Embryonic facial prominence (tissue), 1 donor: ENCODE measurements around the gene CHRNA10.
"Not testable (repeated sequence)": the region's sequence is repeated elsewhere in the genome, so short reads cannot be mapped to it uniquely, and the experiment has no call there.

Source experiments
- DNase-seq: peaks from one replicate; pipeline ENCODE4 v3.0.0-alpha.2; 2016; ENCODE audit errors: extremely low spot score

The CHRNA10 gene

GRCh38 chr11:3665336-3666022, 5.7 kb downstream of the CHRNA10 start:
- DNase-seq: no peak

- DNase-seq: no peak
Observed at GRCh38 chr11:3664032-3664630, 7.1 kb downstream of the CHRNA10 start.

- no peak for DNase-seq
Observed at GRCh38 chr11:3662856-3663255, 8.3 kb downstream of the CHRNA10 start.

- DNase-seq: no peak
Observed at GRCh38 chr11:3660960-3661359, 10.2 kb downstream of the CHRNA10 start.

GRCh38 chr11:3659595-3660515, 11.3 kb downstream of the CHRNA10 start:
- DNase-seq: no peak

- no peak for DNase-seq
Observed at GRCh38 chr11:3658252-3658651, 12.9 kb downstream of the CHRNA10 start.

GRCh38 chr11:3657331-3657730, 13.9 kb downstream of the CHRNA10 start:
- DNase-seq: not testable (repeated sequence)

- no peak for DNase-seq
Observed at GRCh38 chr11:3655547-3655946, 15.6 kb downstream of the CHRNA10 start.

GRCh38 chr11:3652514-3652913, 18.7 kb downstream of the CHRNA10 start:
- DNase-seq: not testable (repeated sequence)

- not testable (repeated sequence) for DNase-seq
Observed at GRCh38 chr11:3649374-3649773, 21.8 kb downstream of the CHRNA10 start.

GRCh38 chr11:3648843-3649242, 22.3 kb downstream of the CHRNA10 start:
- not testable (repeated sequence) for DNase-seq

GRCh38 chr11:3645552-3645951, 25.6 kb downstream of the CHRNA10 start:
- no peak for DNase-seq

- DNase-seq: no peak
Observed at GRCh38 chr11:3644817-3645235, 26.4 kb downstream of the CHRNA10 start, which contains the start of gene ART1. Gene ART1, plus strand, starts transcription at chr11:3645128. Its CDS starts 14,086 bp downstream, at chr11:3659214.

GRCh38 chr11:3643102-3643546, 28.1 kb downstream of the CHRNA10 start:
- not testable (repeated sequence) for DNase-seq

GRCh38 chr11:3642071-3642951, 28.9 kb downstream of the CHRNA10 start:
- DNase-seq: peak; percentile 63

GRCh38 chr11:3641701-3642070, 29.5 kb downstream of the CHRNA10 start, which contains the start of gene ART5:
Gene ART5, minus strand, starts transcription at chr11:3641992. Its CDS starts 130 bp downstream, at chr11:3641862.
- DNase-seq: no peak

- no peak for DNase-seq
Observed at GRCh38 chr11:3641191-3641590, 30.0 kb downstream of the CHRNA10 start.

- DNase-seq: no peak
Observed at GRCh38 chr11:3639841-3640240, 31.3 kb downstream of the CHRNA10 start.

- no peak for DNase-seq
Observed at GRCh38 chr11:3638513-3638912, 32.7 kb downstream of the CHRNA10 start.

GRCh38 chr11:3637201-3637600, 34.0 kb downstream of the CHRNA10 start:
- DNase-seq: no peak
